GM12878 (cell line): ENCODE results near the gene WASF1. TPM values are rescaled to one million over a fixed set of nuclear protein-coding genes. Genes with fewer than 3 reads are reported as not detected.

ENCODE experiments used
- ATAC-seq: fragments of 200-7000 bp; cut with Tn5 transposase; 3 replicates; pipeline ENCODE4 v1.9.1; 2020; ENCODE audit warnings: mild to moderate bottlenecking, moderate library complexity
- BruUV-seq: library from RNA; stranded (reverse); fragments of 400-500 nt; replicated peaks from 2 replicates; lab custom pipeline; 2021; lab: Mats Ljungman, UMichigan
- CTCF ChIA-PET: fragments of 300-600 bp; sonication (Branson Sonifier 250); formaldehyde crosslinking; extraction: SDS; loops from one replicate; lab custom pipeline; 2021; ENCODE audit warnings: inconsistent platforms; lab: Yijun Ruan, JAX
- POLR2A ChIA-PET: fragments of 350-600 bp; formaldehyde crosslinking; extraction: SDS; loops from one replicate; lab custom pipeline; 2021; ENCODE audit warnings: inconsistent platforms; lab: Charles Lee
- RAD21 ChIA-PET: fragments of 300-600 bp; sonication (Branson Sonifier 250); formaldehyde crosslinking; loops from one replicate; lab custom pipeline; 2023; ENCODE audit warnings: antibody characterized with exemption; ENCODE audit not compliant: unreplicated experiment; lab: Charles Lee
- SMC1A ChIA-PET: fragments of 300-600 bp; sonication (Branson Sonifier 250); formaldehyde crosslinking; loops from one replicate; lab custom pipeline; 2023; ENCODE audit not compliant: unreplicated experiment, uncharacterized antibody; lab: Charles Lee
- DNase-seq: peaks from one replicate; pipeline ENCODE4 v3.0.0-alpha.2; 2011; ENCODE audit warnings: low read depth, low spot score
- FAIRE-seq: peaks from 3 replicates; lab custom pipeline; 2011; peaks lifted over from hg19 to GRCh38; lab: Jason Lieb, UNC
- H2AFZ ChIP-seq: 2 replicates; pipeline ENCODE4 v1.6.0; 2011; ENCODE audit warnings: low read depth, low read length, control low read depth; ENCODE audit not compliant: control insufficient read depth
- H3K27ac ChIP-seq: 2 replicates; pipeline ENCODE4 v1.5.1; 2011; ENCODE audit warnings: control low read depth; ENCODE audit not compliant: control insufficient read depth, insufficient read depth
- H3K27me3 ChIP-seq, 2 experiments: replicated peaks in 1 of 2; 2 replicates each; pipeline versions ENCODE4 v1.6.0 to v1.6.1; 2011; ENCODE audit warnings: low read length in 1 of 2; ENCODE audit not compliant: control insufficient read depth in 2 of 2, insufficient read depth in 2 of 2
- H3K36me3 ChIP-seq, 2 experiments: 2 replicates each; pipeline ENCODE4 v1.5.1; 2011; ENCODE audit warnings: low read length in 1 of 2; ENCODE audit not compliant: control insufficient read depth in 2 of 2, insufficient read depth in 2 of 2
- H3K4me1 ChIP-seq: 2 replicates; pipeline ENCODE4 v1.6.1; 2011; ENCODE audit warnings: mild to moderate bottlenecking, low read length, moderate library complexity, mixed read lengths; ENCODE audit not compliant: control insufficient read depth, insufficient read depth
- H3K4me2 ChIP-seq: 2 replicates; pipeline ENCODE4 v1.6.0; 2011; ENCODE audit warnings: control low read depth; ENCODE audit not compliant: control insufficient read depth, insufficient read depth
- H3K4me3 ChIP-seq: fragments of 200-600 bp; sonication (generic); 2 replicates; pipeline ENCODE4 v1.5.1; 2016
- H3K79me2 ChIP-seq: 2 replicates; pipeline ENCODE4 v1.6.0; 2011; ENCODE audit warnings: low read length; ENCODE audit not compliant: control insufficient read depth, insufficient read depth
- H3K9ac ChIP-seq: 2 replicates; pipeline ENCODE4 v1.8.0; 2011; ENCODE audit warnings: low read length, control low read depth, mixed read lengths; ENCODE audit not compliant: control insufficient read depth, insufficient read depth
- H3K9me3 ChIP-seq: replicated peaks from 3 replicates; pipeline ENCODE4 v1.5.1; 2011; ENCODE audit warnings: mild to moderate bottlenecking, low read length; ENCODE audit not compliant: control insufficient read depth, insufficient read depth
- H4K20me1 ChIP-seq: 2 replicates; pipeline ENCODE4 v1.6.0; 2011; ENCODE audit not compliant: control insufficient read depth, insufficient read depth
- CHD1 ChIP-seq: IDR thresholded peaks from 2 replicates; pipeline ENCODE4 v1.6.1; 2012; ENCODE audit warnings: low read depth, low read length, improper control_type of control experiment
- E2F8 ChIP-seq: fragments of 450-650 bp; IDR thresholded peaks from 2 replicates; pipeline ENCODE4 v1.6.1; 2018; ENCODE audit warnings: mild to moderate bottlenecking, low read depth, moderate library complexity; ENCODE audit not compliant: partially characterized antibody
- EP300 ChIP-seq, 2 experiments: fragments of 150-350 bp in 1 of 2; IDR thresholded peaks; 2 replicates each; pipeline ENCODE4 v1.6.1; 2011 to 2012; ENCODE audit warnings: low read depth in 2 of 2, low read length in 2 of 2, borderline replicate concordance in 1 of 2, improper control_type of control experiment in 1 of 2, inconsistent platforms in 1 of 2; ENCODE audit not compliant: control insufficient read depth in 1 of 2
- IRF3 ChIP-seq: fragments of 450-650 bp; IDR thresholded peaks from 2 replicates; pipeline ENCODE4 v1.6.1; 2014; ENCODE audit warnings: mild to moderate bottlenecking
- MEF2A ChIP-seq: IDR thresholded peaks from 2 replicates; pipeline ENCODE4 v1.6.1; 2011; ENCODE audit warnings: low read depth, mild to moderate bottlenecking, low read length, moderate library complexity; ENCODE audit not compliant: insufficient read depth
- PRDM15 ChIP-seq: fragments of 450-650 bp; formaldehyde crosslinking; IDR thresholded peaks from 2 replicates; pipeline ENCODE4 v1.4.0; 2020; ENCODE audit warnings: mild to moderate bottlenecking, moderate library complexity
- RELB ChIP-seq: fragments of 450-650 bp; IDR thresholded peaks from 2 replicates; pipeline ENCODE4 v1.6.1; 2017; ENCODE audit warnings: low read depth, mild to moderate bottlenecking, moderate library complexity
- RFX5 ChIP-seq: IDR thresholded peaks from 2 replicates; pipeline ENCODE4 v1.6.1; 2011; ENCODE audit warnings: low read depth, low read length, improper control_type of control experiment
- RUNX3 ChIP-seq: IDR thresholded peaks from 2 replicates; pipeline ENCODE4 v1.6.1; 2012; ENCODE audit warnings: low read length, inconsistent platforms
- USF1 ChIP-seq: IDR thresholded peaks from 2 replicates; pipeline ENCODE4 v1.6.1; 2011; ENCODE audit warnings: borderline replicate concordance, low read depth, mild to moderate bottlenecking, moderate library complexity, mixed read lengths, low read length; ENCODE audit not compliant: insufficient read depth; ENCODE audit errors: extremely low read length
- YBX1 ChIP-seq: fragments of 450-650 bp; IDR thresholded peaks from 2 replicates; pipeline ENCODE4 v1.6.1; 2016; ENCODE audit warnings: antibody characterized with exemption
- YY1 ChIP-seq: IDR thresholded peaks from 2 replicates; pipeline ENCODE4 v1.6.1; 2011; ENCODE audit warnings: low read depth, mild to moderate bottlenecking, low read length
- ZNF24 ChIP-seq: fragments of 450-650 bp; IDR thresholded peaks from 2 replicates; pipeline ENCODE4 v1.6.1; 2017; ENCODE audit warnings: antibody characterized with exemption, mild to moderate bottlenecking
- WGBS: methylation state at CpG from one replicate; pipeline ENCODE4 v1.1.6; 2016; ENCODE audit warnings: low lambda C conversion rate; ENCODE audit not compliant: insufficient replicate concordance, insufficient coverage; ENCODE audit errors: missing lambda C conversion rate; 5-methylcytosine and 5-hydroxymethylcytosine counted together
- in situ Hi-C: fragments of 300-500 bp; cut with MboI; formaldehyde crosslinking; loops from 9 replicates; pipeline ENCODE4 v1.14.3; 2018; ENCODE audit warnings: mixed read lengths
- intact Hi-C: fragments of 100-400 bp; cut with micrococcal nuclease; formaldehyde crosslinking; loops from one replicate; pipeline ENCODE4 v1.14.2; 2022; ENCODE audit not compliant: unreplicated experiment
- polyA plus RNA-seq, 11 experiments: library from polyadenylated mRNA; depleted of rRNA in 4 of 11; unstranded in 6 of 11; stranded (reverse) in 5 of 11; fragments of >200 nt; fragmentation: Nextera tagmentation in 4 of 11; fragmentation: Illumina TruSeq in 1 of 11; extraction: Ambion mirVana in 4 of 11; extraction: Trizol in 1 of 11; gene quantifications; 1 replicate in 1 of 11; 2 replicates in 10 of 11; pipeline versions ENCODE4 v1.2.1 to v1.2.3, GENCODE V29; 2011 to 2016; ENCODE audit warnings: inconsistent platforms in 2 of 11, missing spikeins in 2 of 11, low read depth in 1 of 11
- total RNA-seq, 4 experiments: library from RNA; depleted of rRNA in 3 of 4; stranded (reverse); fragments of >200 nt in 3 of 4; fragmentation: Illumina TruSeq in 1 of 4; extraction: Trizol in 1 of 4; gene quantifications; 2 replicates each; pipeline versions ENCODE4 v1.2.1 to v1.2.3, GENCODE V29; 2013 to 2021

Gene WASF1
- total and polyA plus RNA-seq, 10 of the 15 experiments (the other 5 are each of a cell fraction or from before 2014, with no cell fraction given): 1.3 to 10.2 (median 4.5) TPM

GRCh38 chr6:110211753-110212152 lies 32.3 kb upstream of the WASF1 start:
- H3K27ac ChIP-seq: no peak overlapping the region
- H3K4me2 ChIP-seq: no peak overlapping the region
- ChIA-PET CTCF (no interaction called here), RAD21 (no interaction called here), SMC1A (interaction anchor here (1.6 kb wide), 1 partner anchor 23 kb away, joined by 6 read pairs; no protein-coding TSS in a partner anchor), POLR2A (no interaction called here)
- no peaks in the 10 kb centered on the region for H3K4me1 ChIP-seq
- ATAC-seq: no peak
- BruUV-seq: no TSS peak
- H2AFZ ChIP-seq: no peak overlapping the region
- no peaks in the 10 kb centered on the region for H3K27me3 ChIP-seq
- H3K9me3 ChIP-seq: no peaks in the 10 kb centered on the region
- 95% methylated on average over 1 of the region's 1 CpG for WGBS
- H4K20me1 ChIP-seq: no peaks in the 10 kb centered on the region
- H3K36me3 ChIP-seq: peaks cover 2 to 18% of the 10 kb centered on the region in 2 experiments; a peak in 3 of 4 replicates
- no peak for FAIRE-seq
- in situ Hi-C loops: no loop called here
- TF ChIP-seq RUNX3 (no peak), USF1 (no peak), RELB (no peak), EP300 (IDR thresholded peaks at IDR 0.05; ENCODE audit: borderline replicate concordance in 1 of 2, control insufficient read depth in 1 of 2, low read depth in 2 of 2, low read length in 2 of 2) (no peak), RFX5 (no peak), YBX1 (no peak), CHD1 (no peak), E2F8 (no peak), ZNF24 (no peak), IRF3 (no peak), MEF2A (no peak), YY1 (no peak), PRDM15 (no peak)
- H3K4me3 ChIP-seq: no peak overlapping the region
- H3K79me2 ChIP-seq: no peaks in the 10 kb centered on the region
- DNase-seq: no peak
- intact Hi-C loops: no loop called here
- no peak overlapping the region for H3K9ac ChIP-seq
